Prostate gland (tissue), 2 donors: ENCODE measurements around the gene HIVEP2.

Source experiments
- CTCF ChIP-seq, 4 experiments: fragments of 200-600 bp in 2 of 4; fragments of 450-650 bp in 2 of 4; sonication (generic) in 2 of 4; IDR thresholded peaks; 1 replicate in 3 of 4; 2 replicates in 1 of 4; pipeline ENCODE4 v1.5.1; 2016 to 2019; ENCODE audit warnings: antibody characterized with exemption in 4 of 4, mild to moderate bottlenecking in 2 of 4, moderate library complexity in 2 of 4
- POLR2A ChIP-seq: fragments of 450-650 bp; IDR thresholded peaks from one replicate; pipeline ENCODE4 v1.6.1; 2016; ENCODE audit warnings: antibody characterized with exemption, mild to moderate bottlenecking

GRCh38 chr6:142725024-142725770, 219.8 kb downstream of the HIVEP2 start:
- TF ChIP-seq CTCF (IDR thresholded peaks at IDR 0.05) (no peak), POLR2A (no peak)
